Vagina (tissue), 2 donors: Measurements from ENCODE around the gene FAM90A26.
"Not testable (repeated sequence)": the region's sequence is repeated elsewhere in the genome, so short reads cannot be mapped to it uniquely, and the experiment has no call there.

ENCODE experiments used
- CTCF ChIP-seq, 3 experiments: fragments of 450-650 bp in 2 of 3; fragments of 200-600 bp in 1 of 3; sonication (generic) in 1 of 3; IDR thresholded peaks; one replicate each; pipeline ENCODE4 v1.5.1; 2017 to 2019; ENCODE audit warnings: antibody characterized with exemption in 3 of 3, mild to moderate bottlenecking in 2 of 3, moderate library complexity in 2 of 3
- POLR2A ChIP-seq, 2 donors: fragments of 450-650 bp; IDR thresholded peaks; one replicate each; pipeline ENCODE4 v1.6.1; 2017; ENCODE audit warnings: antibody characterized with exemption in 2 of 2, mild to moderate bottlenecking in 2 of 2, moderate library complexity in 2 of 2
- POLR2AphosphoS5 ChIP-seq, 2 donors: sonication (generic); formaldehyde crosslinking; IDR thresholded peaks; one replicate each; pipeline ENCODE4 v1.9.0; 2017; ENCODE audit warnings: antibody characterized with exemption in 2 of 2, mild to moderate bottlenecking in 2 of 2, low read depth in 1 of 2; ENCODE audit not compliant: insufficient read depth in 1 of 2

GRCh38 chr4:9160046-9160445 lies 10.2 kb upstream of the FAM90A26 start:
- not testable (repeated sequence) for TF ChIP-seq POLR2A (IDR thresholded peaks at IDR 0.05); CTCF (IDR thresholded peaks at IDR 0.05); POLR2AphosphoS5 (IDR thresholded peaks at IDR 0.05; ENCODE audit: insufficient read depth in 1 of 2, low read depth in 1 of 2)
